CD14-positive monocyte (primary cell): Measurements from ENCODE around the gene ZNHIT3. TPM values are rescaled to one million over a fixed set of nuclear protein-coding genes. Genes with fewer than 3 reads are reported as not detected.

Experiments
- DNase-seq, 3 donors: peaks; one replicate each; pipeline ENCODE4 v3.0.0-alpha.2; 2011 to 2022
- H2AFZ ChIP-seq: 2 replicates; pipeline ENCODE4 v1.6.0; 2012; ENCODE audit warnings: mild to moderate bottlenecking, low read depth, low read length, inconsistent platforms; ENCODE audit not compliant: insufficient read depth, poor library complexity, severe bottlenecking
- H3K27ac ChIP-seq, 2 donors: 1 replicate in 1 of 2; 2 replicates in 1 of 2; pipeline ENCODE4 v1.5.1; 2012 to 2013; ENCODE audit warnings: low read length in 2 of 2, control low read depth in 1 of 2, inconsistent platforms in 1 of 2, low read depth in 1 of 2, mild to moderate bottlenecking in 1 of 2
- H3K27me3 ChIP-seq, 2 donors: one replicate each; pipeline versions ENCODE4 v1.6.0 to v1.6.1; 2011 to 2013; ENCODE audit warnings: low read length in 2 of 2; ENCODE audit not compliant: control insufficient read depth in 2 of 2, insufficient read depth in 2 of 2
- H3K36me3 ChIP-seq, 2 donors: replicated peaks in 1 of 2; 1 replicate in 1 of 2; 2 replicates in 1 of 2; pipeline versions ENCODE4 v1.5.1 to v1.6.1; 2012 to 2013; ENCODE audit warnings: low read length in 2 of 2, control low read depth in 1 of 2, inconsistent platforms in 1 of 2, mild to moderate bottlenecking in 1 of 2; ENCODE audit not compliant: insufficient read depth in 2 of 2, control insufficient read depth in 1 of 2
- H3K4me1 ChIP-seq, 2 donors: 1 replicate in 1 of 2; 2 replicates in 1 of 2; pipeline versions ENCODE4 v1.5.1 to v1.6.1; 2012 to 2013; ENCODE audit warnings: low read length in 2 of 2, control low read depth in 1 of 2, inconsistent platforms in 1 of 2, mild to moderate bottlenecking in 1 of 2, moderate library complexity in 1 of 2; ENCODE audit not compliant: insufficient read depth in 2 of 2, control insufficient read depth in 1 of 2
- H3K4me2 ChIP-seq: replicated peaks from 2 replicates; pipeline ENCODE3; 2012; ENCODE audit warnings: low read length, moderate library complexity, mild to moderate bottlenecking; ENCODE audit not compliant: poor library complexity, severe bottlenecking; ENCODE audit errors: extremely low read depth
- H3K4me3 ChIP-seq, 3 experiments: fragments of 200-600 bp in 1 of 3; sonication (generic) in 1 of 3; replicated peaks in 1 of 3; 1 replicate in 2 of 3; 2 replicates in 1 of 3; pipeline ENCODE4 v1.5.1; 2011 to 2013; ENCODE audit warnings: low read length in 3 of 3, mild to moderate bottlenecking in 3 of 3, control low read depth in 2 of 3, low read depth in 2 of 3, inconsistent platforms in 1 of 3, moderate library complexity in 1 of 3
- H3K79me2 ChIP-seq: 2 replicates; pipeline ENCODE4 v1.6.0; 2012; ENCODE audit warnings: mild to moderate bottlenecking, control low read depth, inconsistent platforms, low read length, moderate library complexity; ENCODE audit not compliant: insufficient read depth
- H3K9ac ChIP-seq: 2 replicates; pipeline ENCODE4 v1.6.0; 2017; ENCODE audit warnings: low read length, mild to moderate bottlenecking; ENCODE audit not compliant: insufficient read depth, poor library complexity, severe bottlenecking
- H3K9me3 ChIP-seq, 2 donors: replicated peaks in 1 of 2; 1 replicate in 1 of 2; 2 replicates in 1 of 2; pipeline versions ENCODE4 v1.5.1 to v1.6.1; 2012 to 2013; ENCODE audit warnings: low read length in 2 of 2, control low read depth in 1 of 2; ENCODE audit not compliant: control insufficient read depth in 1 of 2, insufficient read depth in 1 of 2
- H4K20me1 ChIP-seq: 2 replicates; pipeline ENCODE4 v1.6.0; 2012; ENCODE audit warnings: mild to moderate bottlenecking, low read length, control low read depth, moderate library complexity; ENCODE audit not compliant: insufficient read depth
- H3K27ac Mint-ChIP-seq, 7 donors: one replicate each; pipeline ENCODE4 v1.8.0; 2020; ENCODE audit warnings: mild to moderate bottlenecking in 7 of 7, mixed read lengths in 7 of 7, moderate library complexity in 6 of 7, inconsistent platforms in 2 of 7
- H3K27me3 Mint-ChIP-seq, 3 donors: one replicate each; pipeline ENCODE4 v1.8.0; 2021 to 2022; ENCODE audit warnings: low read depth in 3 of 3, mild to moderate bottlenecking in 3 of 3, mixed read lengths in 3 of 3, moderate library complexity in 3 of 3, inconsistent platforms in 1 of 3
- H3K36me3 Mint-ChIP-seq, 2 donors: one replicate each; pipeline ENCODE4 v1.8.0; 2020; ENCODE audit warnings: mixed read lengths in 2 of 2, inconsistent platforms in 1 of 2, mild to moderate bottlenecking in 1 of 2
- H3K4me1 Mint-ChIP-seq: one replicate; pipeline ENCODE4 v1.8.0; 2020; ENCODE audit warnings: mild to moderate bottlenecking, mixed read lengths
- H3K4me3 Mint-ChIP-seq, 2 donors: one replicate each; pipeline ENCODE4 v1.8.0; 2020; ENCODE audit warnings: mild to moderate bottlenecking in 2 of 2, mixed read lengths in 2 of 2, moderate library complexity in 1 of 2
- H3K9me3 Mint-ChIP-seq, 7 donors: one replicate each; pipeline ENCODE4 v1.8.0; 2020 to 2022; ENCODE audit warnings: mixed read lengths in 7 of 7, mild to moderate bottlenecking in 6 of 7, moderate library complexity in 6 of 7, inconsistent platforms in 2 of 7
- CTCF ChIP-seq: fragments of 200-600 bp; IDR thresholded peaks from one replicate; pipeline ENCODE4 v1.8.0; 2022; ENCODE audit warnings: antibody characterized with exemption, mild to moderate bottlenecking
- WGBS: methylation state at CpG from one replicate; pipeline ENCODE4 v1.1.5; 2013; ENCODE audit warnings: missing lambda C conversion rate; ENCODE audit not compliant: insufficient coverage; 5-methylcytosine and 5-hydroxymethylcytosine counted together
- intact Hi-C, 2 donors: fragments of 100-400 bp; cut with micrococcal nuclease; formaldehyde crosslinking; loops; one replicate each; pipeline versions ENCODE4 v1.15.0 to v1.15.1; 2023
- polyA plus RNA-seq, 3 donors: library from polyadenylated mRNA; depleted of rRNA in 1 of 3; unstranded in 2 of 3; stranded (reverse) in 1 of 3; fragments of 300-500 nt in 2 of 3; fragments of >200 nt in 1 of 3; fragmentation: Illumina TruSeq in 2 of 3; gene quantifications; 1 replicate in 2 of 3; 2 replicates in 1 of 3; pipeline ENCODE4 v1.2.3, GENCODE V29; 2012 to 2021

Gene ZNHIT3
- polyA plus RNA-seq, 3 donors: 27.6 to 70.4 (median 63.5) TPM

- peaks cover 58 to 72% of the 10 kb centered on the region in 2 donors for H3K36me3 Mint-ChIP-seq
- no peak overlapping the region for H3K4me3 Mint-ChIP-seq
- no peak overlapping the region for H3K27ac Mint-ChIP-seq
- no peaks in the 10 kb centered on the region for H3K4me1 Mint-ChIP-seq
- peaks cover 0 to 4% (median 0%) of the 10 kb centered on the region in 3 donors for H3K27me3 Mint-ChIP-seq
- no peak for DNase-seq
- no peak overlapping the region for H3K9ac ChIP-seq
- H2AFZ ChIP-seq: no peak overlapping the region
- H3K9me3 Mint-ChIP-seq: no peaks in the 10 kb centered on the region
- H3K79me2 ChIP-seq: no peaks in the 10 kb centered on the region
- no peaks in the 10 kb centered on the region for H4K20me1 ChIP-seq
- H3K27ac ChIP-seq: no peak overlapping the region
- no peaks in the 10 kb centered on the region for H3K27me3 ChIP-seq
- no peak overlapping the region for H3K4me2 ChIP-seq
- H3K4me1 ChIP-seq: no peaks in the 10 kb centered on the region
- H3K36me3 ChIP-seq: peaks cover 30 to 91% of the 10 kb centered on the region in 2 donors
- H3K4me3 ChIP-seq: no peak overlapping the region
- intact Hi-C loops: no loop called here
- no peak for TF ChIP-seq CTCF
- 98% methylated on average over 5 of the region's 9 CpGs for WGBS
- H3K9me3 ChIP-seq: no peaks in the 10 kb centered on the region
These were observed 22.9 kb downstream of the ZNHIT3 start for GRCh38 chr17:36509272-36509985.

GRCh38 chr17:36510636-36511035 lies 24.2 kb downstream of the ZNHIT3 start:
- Histone ChIP-seq H3K27ac (no peak overlapping the region), H3K79me2 (no peaks in the 10 kb centered on the region), H3K9ac (no peak overlapping the region), H3K4me3 (no peak overlapping the region), H3K27me3 (no peaks in the 10 kb centered on the region), H3K4me1 (no peaks in the 10 kb centered on the region), H3K4me2 (no peak overlapping the region), H3K9me3 (no peaks in the 10 kb centered on the region), H2AFZ (no peak overlapping the region), H4K20me1 (no peaks in the 10 kb centered on the region), H3K36me3 (peaks cover 22 to 93% of the 10 kb centered on the region in 2 donors)
- Mint-ChIP-seq H3K36me3 (peaks cover 58 to 68% of the 10 kb centered on the region in 2 donors), H3K27ac (peak overlapping the region in 1 of 7 donors; percentile 62), H3K9me3 (no peaks in the 10 kb centered on the region), H3K4me3 (no peak overlapping the region), H3K4me1 (no peaks in the 10 kb centered on the region), H3K27me3 (peaks cover 0 to 4% (median 0%) of the 10 kb centered on the region in 3 donors)
- TF ChIP-seq CTCF: no peak
- intact Hi-C loops: no loop called here
- no peak for DNase-seq
- WGBS: 90% methylated on average over 11 of the region's 14 CpGs
